NCI-H1105 (cell line): ENCODE data around the gene NT5DC3.

Experiments used
- DNase-seq: peaks from one replicate; lab custom pipeline; 2025; lab: John Stamatoyannopoulos, UW

The NT5DC3 gene

GRCh38 chr12:103783744-103784664, 57.0 kb downstream of the NT5DC3 start:
- no peak for DNase-seq

- no peak for DNase-seq
Measured at GRCh38 chr12:103782399-103782798, 58.6 kb downstream of the NT5DC3 start.

- DNase-seq: no peak
Measured at GRCh38 chr12:103780992-103781391, 60.0 kb downstream of the NT5DC3 start.

GRCh38 chr12:103780093-103780440, 61.0 kb downstream of the NT5DC3 start:
- no peak for DNase-seq

GRCh38 chr12:103779410-103780092, 61.5 kb downstream of the NT5DC3 start:
- no peak for DNase-seq

- no peak for DNase-seq
Measured at GRCh38 chr12:103778781-103779180, 62.3 kb downstream of the NT5DC3 start.

- DNase-seq: no peak
Measured at GRCh38 chr12:103774977-103775560, 66.0 kb downstream of the NT5DC3 start.

- DNase-seq: no peak
Measured at GRCh38 chr12:103773109-103773910, 67.7 kb downstream of the NT5DC3 start.

GRCh38 chr12:103772367-103773108, 68.5 kb downstream of the NT5DC3 start:
- no peak for DNase-seq

- DNase-seq: no peak
Measured at GRCh38 chr12:103771466-103771865, 69.6 kb downstream of the NT5DC3 start.

- DNase-seq: no peak
Measured at GRCh38 chr12:103769240-103769945, 71.6 kb downstream of the NT5DC3 start.

- DNase-seq: no peak
Measured at GRCh38 chr12:103768467-103769123, 72.4 kb downstream of the NT5DC3 start.

GRCh38 chr12:103766028-103766427, 75.0 kb downstream of the NT5DC3 start:
- no peak for DNase-seq

GRCh38 chr12:103765322-103765721, 75.7 kb downstream of the NT5DC3 start:
- DNase-seq: no peak

GRCh38 chr12:103762473-103762872, 78.6 kb downstream of the NT5DC3 start:
- DNase-seq: no peak

- peak; percentile 32 for DNase-seq
Measured at GRCh38 chr12:103758310-103759089, 82.5 kb downstream of the NT5DC3 start.

GRCh38 chr12:103757248-103757647, 83.8 kb downstream of the NT5DC3 start:
- no peak for DNase-seq

- DNase-seq: no peak
Measured at GRCh38 chr12:103756443-103756842, 84.6 kb downstream of the NT5DC3 start.

- no peak for DNase-seq
Measured at GRCh38 chr12:103755425-103755824, 85.6 kb downstream of the NT5DC3 start.
